ENCODE results near the gene MAMSTR.

DNA sequence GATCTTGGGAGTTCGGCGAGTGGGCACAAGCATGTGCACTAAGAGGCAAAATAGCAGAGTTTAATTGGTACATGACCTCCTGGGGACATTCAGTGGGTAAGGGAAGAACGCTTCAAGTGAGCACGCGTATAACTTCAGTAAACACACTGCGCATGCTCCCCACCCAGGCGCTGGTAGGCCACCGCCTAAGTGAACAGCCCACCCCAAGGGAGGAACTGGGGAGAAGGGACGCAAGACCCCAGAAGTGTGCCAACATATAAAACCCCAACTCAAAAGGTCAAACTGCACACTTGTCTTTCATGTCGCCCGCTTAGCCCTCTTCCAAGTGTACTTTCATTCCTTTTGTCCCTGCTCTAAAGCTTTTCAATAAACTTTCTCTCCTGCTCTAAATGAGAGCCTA is 36.2 kb downstream of the MAMSTR start:
- no peak for TF ChIP-seq POLR2AphosphoS5 (IDR thresholded peaks at IDR 0.05; ENCODE audit: low read depth, low read length)
- TF ChIP-seq TAF1 (IDR thresholded peaks at IDR 0.05; ENCODE audit: borderline replicate concordance, low read depth, low read length), result no peak
- TF ChIP-seq POLR2A (IDR thresholded peaks at IDR 0.05; ENCODE audit: low read depth, low read length), result no peak
